CD8-positive, alpha-beta memory T cell (primary cell): Measurements from ENCODE around the gene NUP37. TPM values are rescaled to one million over a fixed set of nuclear protein-coding genes. Genes with fewer than 3 reads are reported as not detected.

Experiments
- CTCF ChIA-PET: fragments of 350-600 bp; sonication (Branson Sonifier 250); formaldehyde crosslinking; loops from one replicate; lab custom pipeline; 2021; ENCODE audit warnings: antibody characterized with exemption; lab: Charles Lee
- POLR2A ChIA-PET: fragments of 350-600 bp; sonication (Branson Sonifier 250); formaldehyde crosslinking; loops from one replicate; lab custom pipeline; 2021; ENCODE audit warnings: antibody characterized with exemption; lab: Charles Lee
- DNase-seq, 5 donors: peaks; one replicate each; pipeline versions ENCODE4 v3.0.0 to v3.0.0-alpha.2; 2020 to 2022; ENCODE audit warnings: mixed read lengths in 1 of 5
- H3K27ac ChIP-seq: one replicate; pipeline ENCODE4 v1.7.0; 2013; ENCODE audit warnings: low read depth, mild to moderate bottlenecking, low read length, moderate library complexity
- H3K27me3 ChIP-seq: 2 replicates; pipeline ENCODE4 v1.7.0; 2013; ENCODE audit warnings: low read length, mild to moderate bottlenecking; ENCODE audit not compliant: insufficient read depth, poor library complexity, severe bottlenecking
- H3K36me3 ChIP-seq: 2 replicates; pipeline ENCODE4 v1.7.0; 2013; ENCODE audit warnings: mild to moderate bottlenecking, low read length, moderate library complexity; ENCODE audit not compliant: insufficient read depth
- H3K4me1 ChIP-seq: 2 replicates; pipeline ENCODE4 v1.7.0; 2013; ENCODE audit warnings: mild to moderate bottlenecking, low read length, moderate library complexity; ENCODE audit not compliant: insufficient read depth
- H3K4me3 ChIP-seq: 2 replicates; pipeline ENCODE4 v1.7.0; 2013; ENCODE audit warnings: mild to moderate bottlenecking, low read length
- H3K9me3 ChIP-seq: 2 replicates; pipeline ENCODE4 v1.7.0; 2013; ENCODE audit warnings: mild to moderate bottlenecking, low read length
- H3K27ac Mint-ChIP-seq, 8 donors: one replicate each; pipeline ENCODE4 v1.8.0; 2020 to 2021; ENCODE audit warnings: mixed read lengths in 8 of 8, mild to moderate bottlenecking in 6 of 8, inconsistent platforms in 3 of 8, moderate library complexity in 3 of 8
- H3K27me3 Mint-ChIP-seq, 2 donors: one replicate each; pipeline ENCODE4 v1.8.0; 2020 to 2021; ENCODE audit warnings: mixed read lengths in 2 of 2, mild to moderate bottlenecking in 1 of 2, moderate library complexity in 1 of 2
- H3K36me3 Mint-ChIP-seq, 3 donors: one replicate each; pipeline ENCODE4 v1.8.0; 2020 to 2021; ENCODE audit warnings: mixed read lengths in 3 of 3, inconsistent platforms in 1 of 3, mild to moderate bottlenecking in 1 of 3
- H3K4me1 Mint-ChIP-seq, 3 donors: one replicate each; pipeline ENCODE4 v1.8.0; 2020 to 2021; ENCODE audit warnings: mixed read lengths in 3 of 3, inconsistent platforms in 1 of 3, mild to moderate bottlenecking in 1 of 3
- H3K4me3 Mint-ChIP-seq, 7 donors: one replicate each; pipeline ENCODE4 v1.8.0; 2020 to 2021; ENCODE audit warnings: mixed read lengths in 7 of 7, mild to moderate bottlenecking in 6 of 7, moderate library complexity in 4 of 7, inconsistent platforms in 2 of 7
- H3K9me3 Mint-ChIP-seq, 5 donors: one replicate each; pipeline ENCODE4 v1.8.0; 2020 to 2022; ENCODE audit warnings: mixed read lengths in 5 of 5, mild to moderate bottlenecking in 3 of 5, moderate library complexity in 2 of 5, inconsistent platforms in 1 of 5
- polyA plus RNA-seq: library from polyadenylated mRNA; unstranded; fragments of 300-500 nt; fragmentation: Illumina TruSeq; gene quantifications from one replicate; pipeline ENCODE4 v1.2.3, GENCODE V29; 2021
- total RNA-seq, 2 experiments: library from RNA; stranded (reverse); gene quantifications; one replicate each; pipeline ENCODE4 v1.2.3, GENCODE V29; 2021

NUP37 gene
- total and polyA plus RNA-seq, 3 experiments from 2014 or later, result 23.3 to 90.1 (median 89.7) TPM

- POLR2A ChIA-PET, result interaction anchor here (0.6 to 1.5 kb wide), 6 partner anchors 14 to 231 kb away, joined by 3 to 7 read pairs (median 4); partner anchors contain the start of genes GNPTAB, NUP37 and PARPBP
- Mint-ChIP-seq H3K9me3 (no peaks in the 10 kb centered on the region), H3K27ac (peak within 1 kb of the TSS; percentile 95 to 100 (median 98)), H3K36me3 (peaks cover 8 to 38% (median 11%) of the 10 kb centered on the region in 3 donors), H3K4me1 (peaks cover 22 to 51% (median 49%) of the 10 kb centered on the region in 3 donors), H3K4me3 (peak within 1 kb of the TSS; percentile 89 to 98 (median 95)), H3K27me3 (peaks cover 0 to 11% of the 10 kb centered on the region in 2 donors)
- Histone ChIP-seq H3K27ac (peak within 1 kb of the TSS; percentile 95), H3K4me1 (peaks cover 30% of the 10 kb centered on the region), H3K4me3 (peak within 1 kb of the TSS; percentile 96), H3K9me3 (no peaks in the 10 kb centered on the region), H3K36me3 (peaks cover 13% of the 10 kb centered on the region), H3K27me3 (no peaks in the 10 kb centered on the region)
- CTCF ChIA-PET, result interaction anchor here (1.1 to 1.2 kb wide), 2 partner anchors 20 to 93 kb away, joined by 3 to 5 read pairs; no protein-coding TSS in a partner anchor
- peak; percentile 91 to 96 (median 93) for DNase-seq
Measured at GRCh38 chr12:102061560-102062418, 58.1 kb downstream of the NUP37 start, which contains the start of gene WASHC3. Gene WASHC3 (minus strand): TSS chr12:102061991. CDS start chr12:102061962, 29 bp downstream.

- Histone ChIP-seq H3K27ac (peak overlapping the region; percentile 95), H3K27me3 (no peaks in the 10 kb centered on the region), H3K4me1 (peaks cover 30% of the 10 kb centered on the region), H3K4me3 (peak overlapping the region; percentile 96), H3K9me3 (no peaks in the 10 kb centered on the region), H3K36me3 (peaks cover 16% of the 10 kb centered on the region)
- CTCF ChIA-PET, result interaction anchor here (1.1 to 1.2 kb wide), 2 partner anchors 21 to 92 kb away, joined by 3 to 5 read pairs; no protein-coding TSS in a partner anchor
- H3K36me3 Mint-ChIP-seq, result peaks cover 12 to 45% (median 18%) of the 10 kb centered on the region in 3 donors
- peak overlapping the region; percentile 95 to 100 (median 98) for H3K27ac Mint-ChIP-seq
- DNase-seq, result peak in 1 of 5 donors; percentile 27
- POLR2A ChIA-PET, result interaction anchor here (0.6 to 1.5 kb wide), 5 partner anchors 13 to 230 kb away, joined by 3 to 7 read pairs (median 4); partner anchors contain the start of gene GNPTAB
- no peaks in the 10 kb centered on the region for H3K9me3 Mint-ChIP-seq
- peak overlapping the region; percentile 89 to 98 (median 95) for H3K4me3 Mint-ChIP-seq
- peaks cover 27 to 57% (median 55%) of the 10 kb centered on the region in 3 donors for H3K4me1 Mint-ChIP-seq
- H3K27me3 Mint-ChIP-seq, result peaks cover 0 to 11% of the 10 kb centered on the region in 2 donors
Measured at GRCh38 chr12:102061096-102061559, 58.8 kb downstream of the NUP37 start.

- H3K4me1 Mint-ChIP-seq, result peaks cover 32 to 70% (median 63%) of the 10 kb centered on the region in 3 donors
- no peaks in the 10 kb centered on the region for H3K9me3 ChIP-seq
- no peaks in the 10 kb centered on the region for H3K9me3 Mint-ChIP-seq
- peaks cover 21% of the 10 kb centered on the region for H3K36me3 ChIP-seq
- H3K27ac Mint-ChIP-seq, result peak overlapping the region in 7 of 8 donors; percentile 44 to 80 (median 59)
- peak overlapping the region in 4 of 7 donors; percentile 6 to 83 (median 14) for H3K4me3 Mint-ChIP-seq
- peaks cover 30% of the 10 kb centered on the region for H3K4me1 ChIP-seq
- H3K27ac ChIP-seq, result no peak overlapping the region
- H3K27me3 ChIP-seq, result no peaks in the 10 kb centered on the region
- H3K4me3 ChIP-seq, result no peak overlapping the region
- ChIA-PET POLR2A (no interaction called here), CTCF (no interaction called here)
- no peaks in the 10 kb centered on the region for H3K27me3 Mint-ChIP-seq
- peaks cover 16 to 62% (median 27%) of the 10 kb centered on the region in 3 donors for H3K36me3 Mint-ChIP-seq
- peak in 1 of 5 donors; percentile 13 for DNase-seq
Measured at GRCh38 chr12:102059343-102059742, 60.6 kb downstream of the NUP37 start.

GRCh38 chr12:102054345-102054744 lies 65.6 kb downstream of the NUP37 start:
- H3K36me3 ChIP-seq, result peaks cover 30% of the 10 kb centered on the region
- DNase-seq, result no peak
- CTCF ChIA-PET, result no interaction called here
- POLR2A ChIA-PET, result no interaction called here
- H3K4me1 ChIP-seq, result peaks cover 8% of the 10 kb centered on the region
- H3K4me3 Mint-ChIP-seq, result no peak overlapping the region
- H3K4me3 ChIP-seq, result no peak overlapping the region
- peaks cover 33 to 75% (median 57%) of the 10 kb centered on the region in 3 donors for H3K4me1 Mint-ChIP-seq
- H3K36me3 Mint-ChIP-seq, result peaks cover 27 to 85% (median 32%) of the 10 kb centered on the region in 3 donors
- H3K9me3 Mint-ChIP-seq, result no peaks in the 10 kb centered on the region
- no peak overlapping the region for H3K27ac ChIP-seq
- no peaks in the 10 kb centered on the region for H3K9me3 ChIP-seq
- no peaks in the 10 kb centered on the region for H3K27me3 Mint-ChIP-seq
- no peaks in the 10 kb centered on the region for H3K27me3 ChIP-seq
- H3K27ac Mint-ChIP-seq, result peak overlapping the region in 1 of 8 donors; percentile 36

- Mint-ChIP-seq H3K4me1 (peaks cover 30 to 65% (median 45%) of the 10 kb centered on the region in 3 donors), H3K9me3 (no peaks in the 10 kb centered on the region), H3K4me3 (no peak overlapping the region), H3K27me3 (no peaks in the 10 kb centered on the region), H3K36me3 (peaks cover 23 to 87% (median 29%) of the 10 kb centered on the region in 3 donors), H3K27ac (peak overlapping the region in 1 of 8 donors; percentile 36)
- Histone ChIP-seq H3K4me3 (no peak overlapping the region), H3K9me3 (no peaks in the 10 kb centered on the region), H3K4me1 (no peaks in the 10 kb centered on the region), H3K27ac (no peak overlapping the region), H3K27me3 (no peaks in the 10 kb centered on the region), H3K36me3 (peaks cover 30% of the 10 kb centered on the region)
- DNase-seq, result no peak
- ChIA-PET POLR2A (no interaction called here), CTCF (no interaction called here)
Measured at GRCh38 chr12:102053062-102053349, 66.9 kb downstream of the NUP37 start.

GRCh38 chr12:102052192-102053061 lies 67.5 kb downstream of the NUP37 start:
- Mint-ChIP-seq H3K27ac (peak overlapping the region in 2 of 8 donors; percentile 36 to 74), H3K27me3 (no peaks in the 10 kb centered on the region), H3K36me3 (peaks cover 23 to 85% (median 27%) of the 10 kb centered on the region in 3 donors), H3K4me3 (no peak overlapping the region), H3K9me3 (no peaks in the 10 kb centered on the region), H3K4me1 (peaks cover 25 to 59% (median 40%) of the 10 kb centered on the region in 3 donors)
- ChIA-PET CTCF (no interaction called here), POLR2A (no interaction called here)
- DNase-seq, result no peak
- Histone ChIP-seq H3K27ac (no peak overlapping the region), H3K4me3 (no peak overlapping the region), H3K27me3 (no peaks in the 10 kb centered on the region), H3K9me3 (no peaks in the 10 kb centered on the region), H3K4me1 (no peaks in the 10 kb centered on the region), H3K36me3 (peaks cover 30% of the 10 kb centered on the region)

GRCh38 chr12:102051431-102051965 lies 68.4 kb downstream of the NUP37 start:
- H3K27ac ChIP-seq, result no peak overlapping the region
- no peaks in the 10 kb centered on the region for H3K9me3 ChIP-seq
- H3K4me1 ChIP-seq, result no peaks in the 10 kb centered on the region
- no peaks in the 10 kb centered on the region for H3K27me3 ChIP-seq
- ChIA-PET POLR2A (no interaction called here), CTCF (no interaction called here)
- H3K36me3 Mint-ChIP-seq, result peaks cover 17 to 81% (median 22%) of the 10 kb centered on the region in 3 donors
- peaks cover 30% of the 10 kb centered on the region for H3K36me3 ChIP-seq
- peaks cover 20 to 50% (median 32%) of the 10 kb centered on the region in 3 donors for H3K4me1 Mint-ChIP-seq
- no peaks in the 10 kb centered on the region for H3K9me3 Mint-ChIP-seq
- DNase-seq, result no peak
- no peaks in the 10 kb centered on the region for H3K27me3 Mint-ChIP-seq
- peak overlapping the region in 2 of 8 donors; percentile 35 to 69 for H3K27ac Mint-ChIP-seq
- H3K4me3 Mint-ChIP-seq, result no peak overlapping the region
- no peak overlapping the region for H3K4me3 ChIP-seq
